Anterior cingulate cortex (tissue), 58 donors: ENCODE results near the gene ZNF524.

Source experiments
- DNase-seq, 58 donors: peaks; one replicate each; lab custom pipeline; 2025; lab: John Stamatoyannopoulos, UW

Gene ZNF524

GRCh38 chr19:55600662-55601028, 557 bp downstream of the ZNF524 start:
- no peak for DNase-seq

- no peak for DNase-seq
These were observed 996 bp downstream of the ZNF524 start for GRCh38 chr19:55601084-55601483.

GRCh38 chr19:55602104-55603001, 2.3 kb downstream of the ZNF524 start:
- no peak for DNase-seq

GRCh38 chr19:55603115-55603514, 3.0 kb downstream of the ZNF524 start:
- DNase-seq, result no peak

GRCh38 chr19:55603581-55604292, 3.6 kb downstream of the ZNF524 start:
- no peak for DNase-seq

GRCh38 chr19:55605207-55605636, 5.1 kb downstream of the ZNF524 start:
- peak; percentile 60 to 98 (median 94) for DNase-seq

- peak in 52 of 58 donors; percentile 20 to 80 (median 45) for DNase-seq
These were observed 5.8 kb downstream of the ZNF524 start, which contains the start of gene ZNF865 for GRCh38 chr19:55605637-55606470. ZNF865 (plus strand) TSS chr19:55605647; CDS start chr19:55613619, 7,972 bp downstream.

- DNase-seq, result no peak
These were observed 6.3 kb downstream of the ZNF524 start for GRCh38 chr19:55606471-55606787.

- no peak for DNase-seq
These were observed 6.7 kb downstream of the ZNF524 start for GRCh38 chr19:55606817-55607216.

GRCh38 chr19:55609326-55609725, 9.2 kb downstream of the ZNF524 start:
- DNase-seq, result no peak

GRCh38 chr19:55611300-55611982, 11.4 kb downstream of the ZNF524 start:
- no peak for DNase-seq

- DNase-seq, result no peak
These were observed 12.0 kb downstream of the ZNF524 start for GRCh38 chr19:55611983-55612645.

- no peak for DNase-seq
These were observed 13.3 kb downstream of the ZNF524 start for GRCh38 chr19:55613396-55613795.

- no peak for DNase-seq
These were observed 14.0 kb downstream of the ZNF524 start for GRCh38 chr19:55613930-55614710.

GRCh38 chr19:55614711-55615542, 14.8 kb downstream of the ZNF524 start:
- no peak for DNase-seq

- no peak for DNase-seq
These were observed 15.7 kb downstream of the ZNF524 start for GRCh38 chr19:55615543-55616394.

- no peak for DNase-seq
These were observed 16.3 kb downstream of the ZNF524 start for GRCh38 chr19:55616395-55616875.
